Thoracic aorta (tissue), 2 donors: ENCODE measurements around the gene CAMSAP1. TPM values are rescaled to one million over a fixed set of nuclear protein-coding genes. Genes with fewer than 3 reads are reported as not detected.

Experiments used
- ATAC-seq: fragments of 150-250 bp; one replicate; pipeline ENCODE4 v1.8.0; 2017; ENCODE audit warnings: low read depth; ENCODE audit not compliant: insufficient number of reproducible peaks, low FRiP score
- DNase-seq: peaks from one replicate; pipeline ENCODE4 v3.0.0-alpha.2; 2020; ENCODE audit warnings: low spot score
- H3K27ac ChIP-seq, 2 donors: fragments of 200-600 bp; sonication (generic); 1 replicate in 1 of 2; 2 replicates in 1 of 2; pipeline ENCODE4 v1.5.1; 2016; ENCODE audit warnings: mild to moderate bottlenecking in 2 of 2, moderate library complexity in 2 of 2
- H3K27me3 ChIP-seq: fragments of 200-600 bp; sonication (generic); replicated peaks from 2 replicates; pipeline ENCODE4 v1.6.0; 2016; ENCODE audit warnings: mild to moderate bottlenecking; ENCODE audit not compliant: insufficient read depth
- H3K36me3 ChIP-seq: fragments of 200-600 bp; sonication (generic); one replicate; pipeline ENCODE4 v1.5.1; 2016
- H3K4me1 ChIP-seq, 2 donors: fragments of 200-600 bp; sonication (generic); 1 replicate in 1 of 2; 2 replicates in 1 of 2; pipeline versions ENCODE4 v1.5.1 to v1.6.0; 2016; ENCODE audit warnings: low read depth in 2 of 2, mild to moderate bottlenecking in 1 of 2; ENCODE audit not compliant: control insufficient read depth in 1 of 2
- H3K4me3 ChIP-seq: fragments of 200-600 bp; sonication (generic); 2 replicates; pipeline ENCODE4 v1.5.1; 2016; ENCODE audit warnings: mild to moderate bottlenecking
- H3K9me3 ChIP-seq: fragments of 200-600 bp; sonication (generic); 2 replicates; pipeline ENCODE4 v1.5.1; 2016
- total RNA-seq, 2 donors: library from RNA; depleted of rRNA; stranded (reverse); fragments of >200 nt; gene quantifications; one replicate each; pipeline versions ENCODE4 v1.1.0 to v1.2.3, GENCODE V29; 2016
- TF ChIP-seq, protein P1 (sequence below): fragments of 200-600 bp; sonication (generic); IDR thresholded peaks from one replicate; pipeline ENCODE4 v1.5.1; 2019; ENCODE audit warnings: antibody characterized with exemption

The CAMSAP1 gene
- total RNA-seq, 2 donors from 2014 or later: 19.1 to 20.2 TPM

DNA sequence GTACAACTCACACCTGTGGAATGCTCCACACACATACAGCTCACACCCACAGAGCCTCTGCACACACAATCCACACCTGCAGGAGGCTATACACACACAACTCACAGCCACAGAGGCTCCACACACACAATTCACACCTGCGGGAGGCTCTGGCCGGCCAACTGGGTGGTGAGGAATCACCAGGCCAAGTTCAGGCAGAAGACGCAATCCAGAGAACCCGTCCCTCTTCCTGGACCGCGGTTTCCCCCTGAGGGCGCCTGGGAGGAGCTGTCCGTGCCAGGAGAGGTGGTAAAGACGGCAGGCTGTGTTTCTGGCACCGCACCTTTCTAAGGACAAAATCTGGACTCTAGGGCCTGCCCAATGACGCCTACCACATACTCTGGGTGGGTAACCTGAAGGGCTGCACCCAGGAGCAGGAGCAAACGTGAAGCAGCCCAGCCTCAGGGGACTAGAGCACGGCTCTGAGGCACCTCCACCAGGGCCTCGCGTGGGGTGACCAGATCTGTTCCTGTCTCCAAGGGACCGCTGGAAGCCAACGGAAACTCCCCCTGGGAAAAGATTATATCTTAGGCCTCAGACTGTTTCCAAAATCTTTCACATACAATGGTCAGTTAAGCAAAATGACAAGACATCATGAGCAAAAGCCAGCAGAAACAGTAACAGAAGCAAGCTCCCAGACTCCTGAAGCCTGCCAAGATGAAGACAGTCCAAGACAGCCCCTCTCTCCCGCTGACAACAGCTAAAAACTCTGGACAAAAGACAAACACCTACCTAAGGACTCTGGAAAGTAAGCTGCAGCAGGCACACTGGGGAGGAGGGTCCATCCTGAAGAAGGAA lies 16.9 kb downstream of the CAMSAP1 start:
- H3K27ac ChIP-seq: no peak overlapping the region

DNA sequence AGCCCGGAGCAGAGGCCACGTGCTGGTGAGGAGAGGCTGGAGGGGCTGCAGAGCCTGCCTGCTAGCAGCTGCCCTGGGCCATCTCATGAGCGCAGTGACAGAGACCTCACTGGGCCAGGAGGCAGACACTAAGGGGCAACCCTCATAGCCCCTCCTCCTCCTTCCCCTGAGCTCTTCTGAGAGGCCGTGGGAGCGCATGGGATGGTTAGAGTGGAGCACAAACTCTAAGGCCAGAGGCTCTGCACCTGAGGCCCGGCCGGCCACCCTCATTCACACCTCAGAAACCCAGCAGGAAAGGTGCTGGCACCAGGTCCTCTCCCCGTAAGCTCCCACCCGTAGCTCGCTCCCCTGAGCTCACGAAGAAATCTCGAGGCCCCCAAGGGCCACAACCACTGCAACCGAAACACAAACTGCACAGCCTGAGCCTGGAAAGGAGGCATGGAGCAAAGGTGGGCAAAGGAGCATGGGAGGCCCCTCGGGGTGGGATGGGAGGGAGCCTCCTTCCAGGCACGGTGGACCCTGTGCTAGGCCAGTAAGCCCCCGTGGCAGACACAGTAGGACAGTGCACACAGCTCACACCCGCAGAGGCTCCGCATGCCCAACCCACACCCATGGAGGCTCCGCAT lies 17.7 kb downstream of the CAMSAP1 start:
- Histone ChIP-seq H3K4me3 (no peak overlapping the region), H3K9me3 (no peaks in the 10 kb centered on the region), H3K27me3 (no peaks in the 10 kb centered on the region), H3K4me1 (peaks cover 16 to 38% of the 10 kb centered on the region in 2 donors), H3K27ac (no peak overlapping the region), H3K36me3 (no peaks in the 10 kb centered on the region)
- DNase-seq (no peak), ATAC-seq (no peak)
- TF ChIP-seq, protein P1, sequence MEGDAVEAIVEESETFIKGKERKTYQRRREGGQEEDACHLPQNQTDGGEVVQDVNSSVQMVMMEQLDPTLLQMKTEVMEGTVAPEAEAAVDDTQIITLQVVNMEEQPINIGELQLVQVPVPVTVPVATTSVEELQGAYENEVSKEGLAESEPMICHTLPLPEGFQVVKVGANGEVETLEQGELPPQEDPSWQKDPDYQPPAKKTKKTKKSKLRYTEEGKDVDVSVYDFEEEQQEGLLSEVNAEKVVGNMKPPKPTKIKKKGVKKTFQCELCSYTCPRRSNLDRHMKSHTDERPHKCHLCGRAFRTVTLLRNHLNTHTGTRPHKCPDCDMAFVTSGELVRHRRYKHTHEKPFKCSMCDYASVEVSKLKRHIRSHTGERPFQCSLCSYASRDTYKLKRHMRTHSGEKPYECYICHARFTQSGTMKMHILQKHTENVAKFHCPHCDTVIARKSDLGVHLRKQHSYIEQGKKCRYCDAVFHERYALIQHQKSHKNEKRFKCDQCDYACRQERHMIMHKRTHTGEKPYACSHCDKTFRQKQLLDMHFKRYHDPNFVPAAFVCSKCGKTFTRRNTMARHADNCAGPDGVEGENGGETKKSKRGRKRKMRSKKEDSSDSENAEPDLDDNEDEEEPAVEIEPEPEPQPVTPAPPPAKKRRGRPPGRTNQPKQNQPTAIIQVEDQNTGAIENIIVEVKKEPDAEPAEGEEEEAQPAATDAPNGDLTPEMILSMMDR: no peak

More for the DNA sequence above, 16.9 kb downstream of the CAMSAP1 start:
- no peaks in the 10 kb centered on the region for H3K36me3 ChIP-seq
- no peak overlapping the region for H3K4me3 ChIP-seq
- peaks cover 11 to 31% of the 10 kb centered on the region in 2 donors for H3K4me1 ChIP-seq
- H3K9me3 ChIP-seq: no peaks in the 10 kb centered on the region
- no peak for ATAC-seq
- TF ChIP-seq, protein P1: no peak
- no peak for DNase-seq
- no peaks in the 10 kb centered on the region for H3K27me3 ChIP-seq

DNA sequence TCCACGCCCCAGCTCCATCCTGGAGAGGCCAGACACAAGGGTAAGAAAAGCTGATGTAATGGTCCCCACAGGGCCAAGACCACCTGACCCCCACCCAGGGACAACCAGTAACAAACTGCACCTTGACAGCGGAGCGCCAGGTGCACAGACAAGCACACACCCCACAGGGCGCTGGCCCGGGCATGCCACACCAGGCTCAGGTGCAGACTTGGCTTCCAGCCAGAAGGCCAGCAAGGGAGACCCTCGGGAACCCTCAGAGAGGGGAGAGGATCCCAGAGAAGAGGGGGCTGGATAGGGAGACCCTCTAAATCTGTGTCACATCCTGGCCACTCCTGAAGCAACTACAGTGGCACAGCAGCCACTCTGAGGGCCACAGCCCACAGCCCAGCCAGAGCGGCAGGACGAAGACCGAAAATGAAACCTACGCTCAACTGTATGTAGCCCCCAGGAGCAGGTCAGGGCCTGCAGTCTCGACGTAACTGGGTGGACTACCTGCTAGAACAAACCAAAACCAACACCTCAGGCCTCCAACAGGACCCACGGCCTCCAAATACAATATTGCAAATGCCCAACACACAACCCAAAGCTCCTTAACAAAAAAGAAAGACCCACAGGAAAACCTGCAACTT lies 18.5 kb downstream of the CAMSAP1 start:
- DNase-seq (no peak), ATAC-seq (no peak)
- Histone ChIP-seq H3K4me1 (peaks cover 16 to 41% of the 10 kb centered on the region in 2 donors), H3K4me3 (no peak overlapping the region), H3K9me3 (no peaks in the 10 kb centered on the region), H3K36me3 (no peaks in the 10 kb centered on the region), H3K27me3 (no peaks in the 10 kb centered on the region), H3K27ac (no peak overlapping the region)
- TF ChIP-seq, protein P1: no peak

DNA sequence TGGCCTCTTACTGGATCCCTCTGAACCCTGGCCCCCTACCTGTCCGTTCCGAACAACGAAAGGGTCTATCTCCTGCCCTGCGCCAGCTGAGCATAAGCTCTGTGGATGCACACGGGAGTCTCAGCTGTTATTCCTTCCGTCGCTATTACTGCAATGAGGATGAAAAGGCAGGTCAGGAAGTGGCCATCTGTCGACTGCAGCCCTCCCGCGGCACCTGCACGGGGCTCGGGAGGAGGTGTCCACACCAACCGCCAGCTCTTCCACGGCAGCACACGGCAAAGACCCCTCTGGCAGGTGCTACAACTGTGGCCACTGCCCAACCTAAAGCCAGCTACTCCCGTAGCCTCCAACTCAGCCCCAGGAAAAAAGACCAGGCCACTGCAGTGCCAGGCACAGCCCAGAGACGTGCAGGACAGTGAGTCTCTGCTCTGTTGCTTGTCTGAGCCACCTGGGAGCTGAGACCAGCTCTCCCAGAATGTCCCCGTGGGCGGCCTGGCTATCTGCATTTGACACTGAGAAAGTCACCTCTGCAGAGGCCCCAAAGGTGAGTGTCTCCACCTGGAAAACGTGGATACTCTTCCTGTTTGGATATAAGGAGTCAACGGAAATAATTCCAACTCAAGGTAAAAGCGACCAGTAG lies 19.1 kb downstream of the CAMSAP1 start:
- H3K36me3 ChIP-seq: no peaks in the 10 kb centered on the region
- DNase-seq: no peak
- H3K27me3 ChIP-seq: no peaks in the 10 kb centered on the region
- H3K9me3 ChIP-seq: no peaks in the 10 kb centered on the region
- ATAC-seq: no peak
- H3K4me1 ChIP-seq: peaks cover 16 to 41% of the 10 kb centered on the region in 2 donors
- no peak overlapping the region for H3K27ac ChIP-seq
- H3K4me3 ChIP-seq: no peak overlapping the region
- TF ChIP-seq, protein P1: no peak
